PC-3 (cell line): Measurements from ENCODE around the gene CSRNP3. TPM values are rescaled to one million over a fixed set of nuclear protein-coding genes. Genes with fewer than 3 reads are reported as not detected.

Experiments used
- ATAC-seq: fragments of 200-7000 bp; cut with Tn5 transposase; 2 replicates; pipeline ENCODE4 v1.9.1; 2020; ENCODE audit warnings: mild to moderate bottlenecking, moderate library complexity
- BruUV-seq: library from RNA; stranded (reverse); fragments of 400-500 nt; replicated peaks from 2 replicates; lab custom pipeline; 2021; lab: Mats Ljungman, UMichigan
- CTCF ChIA-PET: fragments of 300-600 bp; sonication (Branson Sonifier 250); formaldehyde crosslinking; loops from one replicate; lab custom pipeline; 2022; ENCODE audit warnings: antibody characterized with exemption; lab: Charles Lee
- POLR2A ChIA-PET: fragments of 300-600 bp; sonication (Branson Sonifier 250); formaldehyde crosslinking; loops from one replicate; lab custom pipeline; 2022; ENCODE audit warnings: antibody characterized with exemption; ENCODE audit not compliant: unreplicated experiment; lab: Charles Lee
- DNase-seq: peaks from one replicate; pipeline ENCODE4 v3.0.0-alpha.2; 2015
- H2AFZ ChIP-seq: fragments of 300-600 bp; sonication (generic); 2 replicates; pipeline ENCODE4 v1.6.0; 2016; ENCODE audit warnings: antibody characterized with exemption, low read length
- H3F3A ChIP-seq: fragments of 300-600 bp; sonication (generic); one replicate; pipeline ENCODE4 v1.6.0; 2017; ENCODE audit warnings: antibody characterized with exemption, low read length, control low read depth, mild to moderate bottlenecking; ENCODE audit not compliant: unreplicated experiment
- H3K27ac ChIP-seq: fragments of 300-600 bp; sonication (generic); 2 replicates; pipeline ENCODE4 v1.5.1; 2016; ENCODE audit warnings: mild to moderate bottlenecking, low read length
- H3K27me3 ChIP-seq: fragments of 300-600 bp; sonication (generic); 2 replicates; pipeline ENCODE4 v1.6.1; 2016; ENCODE audit warnings: low read length, mixed read lengths
- H3K36me3 ChIP-seq: fragments of 300-600 bp; sonication (generic); 2 replicates; pipeline ENCODE4 v1.6.1; 2016; ENCODE audit warnings: low read depth, mixed run types, low read length, mixed read lengths
- H3K4me1 ChIP-seq: fragments of 300-600 bp; sonication (generic); 2 replicates; pipeline ENCODE4 v1.5.1; 2016; ENCODE audit warnings: low read length; ENCODE audit not compliant: insufficient read depth
- H3K4me2 ChIP-seq: fragments of 300-600 bp; sonication (generic); 2 replicates; pipeline ENCODE4 v1.6.0; 2016; ENCODE audit warnings: low read length
- H3K4me3 ChIP-seq: fragments of 300-600 bp; sonication (generic); 2 replicates; pipeline ENCODE4 v1.5.1; 2016; ENCODE audit warnings: mild to moderate bottlenecking, low read length, mixed read lengths
- H3K79me2 ChIP-seq: fragments of 300-600 bp; sonication (generic); 2 replicates; pipeline ENCODE4 v1.6.1; 2017; ENCODE audit warnings: low read length, mixed read lengths
- H3K9ac ChIP-seq: fragments of 300-600 bp; sonication (generic); 2 replicates; pipeline ENCODE4 v1.6.0; 2016; ENCODE audit warnings: mild to moderate bottlenecking, low read length
- H3K9me2 ChIP-seq: fragments of 300-600 bp; sonication (generic); replicated peaks from 2 replicates; pipeline ENCODE4 v1.6.1; 2016; ENCODE audit warnings: mixed run types, low read length, mixed read lengths
- H3K9me3 ChIP-seq: fragments of 300-600 bp; sonication (generic); 2 replicates; pipeline ENCODE4 v1.6.1; 2016; ENCODE audit warnings: low read length, mixed read lengths
- H4K20me1 ChIP-seq: fragments of 300-600 bp; sonication (generic); 2 replicates; pipeline ENCODE4 v1.6.1; 2016; ENCODE audit warnings: low read length, mixed read lengths
- CTCF ChIP-seq: fragments of 300-600 bp; sonication (generic); conservative IDR thresholded peaks from 2 replicates; pipeline ENCODE4 v1.5.1; 2017; ENCODE audit warnings: antibody characterized with exemption, low read depth, mild to moderate bottlenecking, low read length
- EZH2 ChIP-seq: fragments of 300-600 bp; sonication (generic); IDR thresholded peaks from one replicate; pipeline ENCODE4 v1.6.1; 2017; ENCODE audit warnings: antibody characterized with exemption, mild to moderate bottlenecking, low read length; ENCODE audit not compliant: unreplicated experiment
- EZH2phosphoT487 ChIP-seq: fragments of 300-600 bp; sonication (generic); IDR thresholded peaks from 2 replicates; pipeline ENCODE4 v1.6.1; 2018; ENCODE audit warnings: mild to moderate bottlenecking, antibody characterized with exemption, low read length, borderline replicate concordance
- intact Hi-C: fragments of 100-400 bp; cut with micrococcal nuclease; formaldehyde crosslinking; loops from 2 replicates; pipeline ENCODE4 v1.9.0; 2023
- total RNA-seq: library from RNA; depleted of rRNA; stranded (reverse); fragments of >200 nt; gene quantifications from 2 replicates; pipeline ENCODE4 v1.2.3, GENCODE V29; 2014

The CSRNP3 gene
- total RNA-seq, 1 experiment from 2014 or later, result 2.2 TPM

GRCh38 chr2:165594231-165594934, 124.9 kb downstream of the CSRNP3 start:
- H3F3A ChIP-seq, result no peaks in the 10 kb centered on the region

GRCh38 chr2:165594935-165595255, 125.4 kb downstream of the CSRNP3 start:
- Histone ChIP-seq H3K27me3 (no peaks in the 10 kb centered on the region), H3K36me3 (no peaks in the 10 kb centered on the region), H4K20me1 (no peaks in the 10 kb centered on the region), H3K4me2 (no peak overlapping the region), H3F3A (no peaks in the 10 kb centered on the region), H3K9ac (no peak overlapping the region), H3K79me2 (no peaks in the 10 kb centered on the region), H3K9me3 (no peaks in the 10 kb centered on the region), H3K4me3 (no peak overlapping the region), H3K9me2 (no peaks in the 10 kb centered on the region), H3K4me1 (no peaks in the 10 kb centered on the region), H2AFZ (no peak overlapping the region), H3K27ac (no peak overlapping the region)
- POLR2A ChIA-PET, result interaction anchor here (0.7 kb wide), 1 partner anchor 177 kb away, joined by 3 read pairs; no protein-coding TSS in a partner anchor
- TF ChIP-seq CTCF, result no peak
- TF ChIP-seq EZH2phosphoT487, result no peak
- no peak for TF ChIP-seq EZH2
- intact Hi-C loops, result no loop called here
- ATAC-seq (no peak), DNase-seq (no peak)
- no TSS peak for BruUV-seq
- CTCF ChIA-PET, result no interaction called here

More at GRCh38 chr2:165594231-165594934, 124.9 kb downstream of the CSRNP3 start:
- Histone ChIP-seq H3K9me2 (no peaks in the 10 kb centered on the region), H3K4me3 (no peak overlapping the region), H4K20me1 (no peaks in the 10 kb centered on the region), H3K36me3 (no peaks in the 10 kb centered on the region), H3K9ac (no peak overlapping the region), H3K4me2 (no peak overlapping the region), H3K27ac (no peak overlapping the region), H2AFZ (no peak overlapping the region), H3K9me3 (no peaks in the 10 kb centered on the region), H3K4me1 (no peaks in the 10 kb centered on the region), H3K79me2 (no peaks in the 10 kb centered on the region), H3K27me3 (no peaks in the 10 kb centered on the region)
- DNase-seq (no peak), ATAC-seq (no peak)
- TF ChIP-seq EZH2, result no peak
- no peak for TF ChIP-seq CTCF
- TF ChIP-seq EZH2phosphoT487, result no peak
- POLR2A ChIA-PET, result interaction anchor here (0.7 kb wide), 1 partner anchor 177 kb away, joined by 3 read pairs; no protein-coding TSS in a partner anchor
- CTCF ChIA-PET, result no interaction called here
- intact Hi-C loops, result no loop called here
- BruUV-seq, result no TSS peak

- Histone ChIP-seq H3K36me3 (no peaks in the 10 kb centered on the region), H3K27ac (no peak overlapping the region), H3K27me3 (no peaks in the 10 kb centered on the region), H3K9ac (no peak overlapping the region), H2AFZ (no peak overlapping the region), H3K4me1 (peaks cover 6% of the 10 kb centered on the region), H3K4me2 (no peak overlapping the region), H3K4me3 (no peak overlapping the region), H3K9me2 (no peaks in the 10 kb centered on the region), H4K20me1 (no peaks in the 10 kb centered on the region), H3K9me3 (no peaks in the 10 kb centered on the region), H3F3A (no peaks in the 10 kb centered on the region), H3K79me2 (no peaks in the 10 kb centered on the region)
- DNase-seq (no peak), ATAC-seq (no peak)
- BruUV-seq, result no TSS peak
- CTCF ChIA-PET, result no interaction called here
- POLR2A ChIA-PET, result no interaction called here
- no peak for TF ChIP-seq EZH2
- no peak for TF ChIP-seq EZH2phosphoT487
- no peak for TF ChIP-seq CTCF
- intact Hi-C loops, result no loop called here
These were observed 127.3 kb downstream of the CSRNP3 start for GRCh38 chr2:165596788-165597187.
